ENCODE measurements around the gene CCT5. TPM values are rescaled to one million over a fixed set of nuclear protein-coding genes. Genes with fewer than 3 reads are reported as not detected.
"Not testable (repeated sequence)": the region's sequence is repeated elsewhere in the genome, so short reads cannot be mapped to it uniquely, and the experiment has no call there.

CCT5 gene
- total RNA-seq, 1 donor from 2014 or later, result 223 TPM

GRCh38 chr5:10306806-10307205 is 56.7 kb downstream of the CCT5 start:
- H3K4me1 Mint-ChIP-seq (ENCODE audit: low read depth), result peaks cover 21% of the 10 kb centered on the region
- H3K36me3 Mint-ChIP-seq (ENCODE audit: insufficient read depth), result peaks cover 5% of the 10 kb centered on the region
- peaks cover 5% of the 10 kb centered on the region for H3K27me3 Mint-ChIP-seq
- H3K9me3 Mint-ChIP-seq (ENCODE audit: low read depth), result peaks cover 8% of the 10 kb centered on the region
- H3K27ac Mint-ChIP-seq, result peak overlapping the region; percentile 50
- H3K4me3 Mint-ChIP-seq (ENCODE audit: low read depth), result peak overlapping the region; percentile 75
- no peak for TF ChIP-seq CTCF (IDR thresholded peaks at IDR 0.05; ENCODE audit: unreplicated experiment)
- no peak for DNase-seq (ENCODE audit: low spot score, unreplicated experiment)

GRCh38 chr5:10307206-10308148 is 57.4 kb downstream of the CCT5 start, which contains the start of gene CMBL:
Gene CMBL, minus strand, starts transcription at chr5:10307902. Its CDS starts 17,140 bp downstream, at chr5:10290762.
- peak; percentile 27 for DNase-seq (ENCODE audit: low spot score, unreplicated experiment)
- Mint-ChIP-seq H3K36me3 (ENCODE audit: insufficient read depth) (peaks cover 5% of the 10 kb centered on the region), H3K27me3 (peaks cover 7% of the 10 kb centered on the region), H3K9me3 (ENCODE audit: low read depth) (peaks cover 8% of the 10 kb centered on the region), H3K4me1 (ENCODE audit: low read depth) (peaks cover 21% of the 10 kb centered on the region), H3K4me3 (ENCODE audit: low read depth) (peak within 1 kb of the TSS; percentile 75), H3K27ac (peak within 1 kb of the TSS; percentile 50)
- TF ChIP-seq CTCF (IDR thresholded peaks at IDR 0.05; ENCODE audit: unreplicated experiment), result no peak

GRCh38 chr5:10308844-10309243 is 58.8 kb downstream of the CCT5 start:
- Mint-ChIP-seq H3K9me3 (ENCODE audit: low read depth) (no peaks in the 10 kb centered on the region), H3K36me3 (ENCODE audit: insufficient read depth) (no peaks in the 10 kb centered on the region), H3K4me1 (ENCODE audit: low read depth) (peaks cover 13% of the 10 kb centered on the region), H3K27ac (peak overlapping the region; percentile 29), H3K27me3 (peaks cover 9% of the 10 kb centered on the region), H3K4me3 (ENCODE audit: low read depth) (peak overlapping the region; percentile 60)
- no peak for TF ChIP-seq CTCF (IDR thresholded peaks at IDR 0.05; ENCODE audit: unreplicated experiment)
- DNase-seq (ENCODE audit: low spot score, unreplicated experiment), result no peak

GRCh38 chr5:10310066-10310779 is 60.1 kb downstream of the CCT5 start:
- peaks cover 13% of the 10 kb centered on the region for H3K4me1 Mint-ChIP-seq (ENCODE audit: low read depth)
- no peak for TF ChIP-seq CTCF (IDR thresholded peaks at IDR 0.05; ENCODE audit: unreplicated experiment)
- H3K4me3 Mint-ChIP-seq (ENCODE audit: low read depth), result no peak overlapping the region
- DNase-seq (ENCODE audit: low spot score, unreplicated experiment), result no peak
- no peak overlapping the region for H3K27ac Mint-ChIP-seq
- peaks cover 12% of the 10 kb centered on the region for H3K27me3 Mint-ChIP-seq
- no peaks in the 10 kb centered on the region for H3K36me3 Mint-ChIP-seq (ENCODE audit: insufficient read depth)
- H3K9me3 Mint-ChIP-seq (ENCODE audit: low read depth), result no peaks in the 10 kb centered on the region

- not testable (repeated sequence) for DNase-seq (ENCODE audit: low spot score, unreplicated experiment); H3K9me3 Mint-ChIP-seq (ENCODE audit: low read depth); H3K4me3 Mint-ChIP-seq (ENCODE audit: low read depth); H3K27ac Mint-ChIP-seq; H3K36me3 Mint-ChIP-seq (ENCODE audit: insufficient read depth)
- Mint-ChIP-seq H3K27me3 (peaks cover 12% of the 10 kb centered on the region), H3K4me1 (ENCODE audit: low read depth) (peaks cover 13% of the 10 kb centered on the region)
Measured at GRCh38 chr5:10310835-10311570, 60.9 kb downstream of the CCT5 start.

Data from progenitor cell of endocrine pancreas (in vitro differentiated cells).